COLO668 (cell line): ENCODE data around the gene FOXP1.
"Not testable (repeated sequence)": the region's sequence is repeated elsewhere in the genome, so short reads cannot be mapped to it uniquely, and the experiment has no call there.

Experiments used
- DNase-seq: peaks from one replicate; lab custom pipeline; 2025; ENCODE audit not compliant: unreplicated experiment; lab: John Stamatoyannopoulos, UW

The FOXP1 gene

DNA sequence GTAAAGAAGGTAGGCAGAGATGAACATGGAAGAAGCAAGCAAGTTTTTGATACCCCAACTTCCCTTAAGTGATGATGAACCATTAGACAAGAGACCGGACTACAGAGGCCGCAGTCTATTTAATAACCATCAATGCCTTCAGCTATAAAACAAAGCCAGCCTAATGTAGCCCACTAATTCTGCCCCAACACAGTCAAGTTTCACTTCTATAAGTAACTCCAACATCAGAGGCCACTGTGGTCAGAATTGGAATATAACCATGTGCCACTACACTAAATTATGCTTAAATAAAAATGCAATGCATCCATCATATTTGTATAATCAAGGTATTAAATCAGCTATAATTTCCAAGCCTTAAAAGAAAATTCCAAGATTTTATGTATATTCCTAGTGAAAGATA is 234.7 kb downstream of the FOXP1 start:
- DNase-seq, result no peak

GRCh38 chr3:71348001-71348632 is 235.4 kb downstream of the FOXP1 start:
- DNase-seq, result no peak

GRCh38 chr3:71346061-71346460 is 237.5 kb downstream of the FOXP1 start:
- no peak for DNase-seq

DNA sequence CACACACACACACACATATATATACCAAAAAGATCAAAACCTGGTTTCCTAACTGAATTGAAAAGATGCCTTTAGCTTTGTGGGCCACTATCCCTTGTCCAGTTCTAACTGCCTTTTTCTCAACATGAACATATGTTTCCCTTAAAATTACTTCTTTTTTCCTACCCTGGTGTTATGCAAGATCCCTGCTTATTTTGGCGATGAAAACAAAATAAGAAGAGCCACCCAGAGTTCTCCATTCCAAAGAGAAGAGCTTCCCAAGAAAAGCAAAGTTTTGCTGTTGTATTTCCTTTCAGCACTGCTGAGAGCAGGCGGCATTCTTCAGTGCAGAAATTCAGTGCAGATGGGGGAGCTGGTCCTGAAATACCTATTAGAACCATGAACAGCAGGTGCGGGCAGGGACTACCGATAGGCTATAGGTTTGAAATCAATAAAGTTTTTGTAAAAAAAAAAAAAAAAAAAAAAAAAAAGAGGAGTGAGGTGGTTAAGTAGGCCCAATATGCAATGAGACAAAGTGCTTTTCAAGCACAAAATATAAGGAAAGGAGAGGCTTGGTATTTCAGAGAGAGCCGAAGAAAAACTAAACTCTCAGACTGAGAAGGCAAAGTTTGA is 238.0 kb downstream of the FOXP1 start:
- DNase-seq, result no peak

DNA sequence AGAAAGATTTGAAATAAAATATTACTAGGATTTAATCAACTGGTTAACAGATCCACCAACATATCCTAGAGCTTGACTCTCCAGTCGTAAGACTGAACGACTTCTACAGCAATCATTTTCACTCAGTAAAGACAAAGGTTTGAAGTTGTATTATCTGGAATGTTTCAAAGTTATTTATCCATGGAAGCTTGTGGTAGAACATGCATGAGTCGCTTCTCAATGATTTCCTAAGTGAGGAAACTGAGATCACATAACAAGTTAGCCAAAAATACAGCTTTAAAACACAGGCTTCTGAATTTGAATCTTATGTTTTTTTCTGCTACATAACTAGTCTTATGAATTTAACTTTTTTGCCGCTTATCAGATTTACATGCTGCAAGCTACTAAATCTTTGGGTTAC is 241.8 kb downstream of the FOXP1 start:
- no peak for DNase-seq

DNA sequence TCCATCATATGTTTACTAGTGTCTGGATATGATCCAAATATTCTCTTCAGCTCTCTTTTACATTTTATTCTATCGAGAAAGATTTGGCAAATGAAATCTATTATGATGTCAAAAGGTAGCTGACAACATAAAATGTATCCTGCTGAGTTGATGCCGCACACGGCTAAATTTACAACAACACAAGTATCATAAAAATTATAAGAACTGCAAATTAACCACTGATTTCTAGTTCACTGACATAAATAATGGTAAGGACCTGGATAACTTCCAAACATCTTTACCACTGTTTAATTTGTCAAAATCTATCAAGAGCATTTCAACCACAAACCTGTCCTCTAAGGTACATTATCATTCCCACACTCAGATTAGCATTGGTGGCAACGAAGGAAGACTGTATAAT is 244.5 kb downstream of the FOXP1 start:
- DNase-seq, result no peak

DNA sequence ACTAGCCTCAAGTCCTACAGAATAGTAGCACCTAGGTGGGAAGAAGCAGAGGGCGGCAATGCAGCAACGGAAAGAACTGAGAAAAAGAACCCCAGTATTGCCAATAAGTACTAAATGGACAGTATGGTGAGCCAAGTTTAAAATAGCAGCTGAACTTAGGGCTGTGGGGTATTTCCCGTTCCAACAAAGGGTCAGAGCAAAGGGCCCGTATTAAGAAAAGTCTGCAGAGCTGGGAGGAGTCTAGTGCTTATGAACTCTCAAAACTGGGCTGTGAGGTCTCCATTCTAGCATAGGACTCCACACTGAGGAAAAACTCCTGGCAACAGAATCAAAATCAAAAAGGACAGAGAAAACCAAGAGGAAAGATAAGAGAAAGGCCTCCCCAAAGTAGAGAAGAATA is 250.7 kb downstream of the FOXP1 start:
- DNase-seq, result no peak

DNA sequence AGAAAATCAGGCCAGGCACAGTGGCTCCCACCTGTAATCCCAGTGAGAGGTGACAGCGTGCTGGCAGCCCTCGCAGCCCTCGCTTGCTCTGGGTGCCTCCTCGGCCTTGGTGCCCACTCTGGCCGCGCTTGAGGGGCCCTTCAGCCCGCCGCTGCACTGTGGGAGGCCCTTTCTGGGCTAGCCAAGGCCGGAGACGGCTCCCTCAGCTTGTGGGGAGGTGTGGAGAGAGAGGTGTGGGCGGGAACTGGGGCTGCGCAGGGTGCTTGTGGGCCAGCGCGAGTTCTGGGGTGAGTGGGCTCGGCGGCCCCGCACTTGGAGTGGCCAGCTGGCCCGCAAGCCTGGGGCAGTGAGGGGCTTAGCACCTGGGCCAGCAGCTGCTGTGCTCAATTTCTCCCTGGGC is 252.6 kb downstream of the FOXP1 start:
- DNase-seq, result no peak

GRCh38 chr3:71330505-71330904 is 253.0 kb downstream of the FOXP1 start:
- no peak for DNase-seq

- DNase-seq, result no peak
Measured at GRCh38 chr3:71329817-71330216, 253.7 kb downstream of the FOXP1 start.

DNA sequence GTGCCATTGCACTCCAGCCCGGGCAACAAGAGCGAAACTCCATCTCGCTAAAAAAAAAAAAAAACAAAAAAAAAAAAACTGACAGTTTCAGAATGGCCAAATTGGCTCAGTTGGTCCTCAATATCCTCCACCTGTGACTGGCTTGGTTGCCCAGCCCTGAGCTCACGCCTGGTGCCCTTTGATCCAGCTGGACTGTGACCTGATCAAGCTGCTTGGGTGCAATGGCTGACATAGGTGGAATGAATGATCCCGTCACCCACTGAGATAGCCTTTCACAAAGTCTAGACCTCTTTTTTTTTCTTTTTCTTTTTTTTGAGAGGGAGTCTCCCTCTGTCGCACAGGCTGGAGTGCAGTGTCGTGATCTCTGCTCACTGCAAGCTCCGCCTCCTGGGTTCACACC is 254.6 kb downstream of the FOXP1 start:
- no peak for DNase-seq

- DNase-seq, result no peak
Measured at GRCh38 chr3:71327936-71328335, 255.6 kb downstream of the FOXP1 start.

DNA sequence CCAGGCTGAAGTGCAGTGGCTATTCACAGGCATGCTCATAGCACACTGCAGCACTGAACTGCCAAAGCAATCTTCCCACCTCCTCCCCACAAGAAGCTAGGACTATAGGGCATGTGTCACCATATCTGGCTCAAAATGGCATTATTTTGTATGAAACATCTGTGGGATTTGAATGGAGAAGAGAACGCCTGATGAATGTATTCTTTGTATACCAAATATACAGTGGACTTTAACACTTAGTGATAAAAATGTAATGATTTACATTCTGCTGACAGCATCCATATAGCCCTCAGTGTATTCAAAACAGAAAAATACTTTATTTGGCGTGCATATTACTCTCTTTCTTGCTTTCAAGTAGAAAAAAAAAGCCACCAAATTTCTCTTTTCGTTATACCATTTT is 257.8 kb downstream of the FOXP1 start:
- DNase-seq, result no peak

DNA sequence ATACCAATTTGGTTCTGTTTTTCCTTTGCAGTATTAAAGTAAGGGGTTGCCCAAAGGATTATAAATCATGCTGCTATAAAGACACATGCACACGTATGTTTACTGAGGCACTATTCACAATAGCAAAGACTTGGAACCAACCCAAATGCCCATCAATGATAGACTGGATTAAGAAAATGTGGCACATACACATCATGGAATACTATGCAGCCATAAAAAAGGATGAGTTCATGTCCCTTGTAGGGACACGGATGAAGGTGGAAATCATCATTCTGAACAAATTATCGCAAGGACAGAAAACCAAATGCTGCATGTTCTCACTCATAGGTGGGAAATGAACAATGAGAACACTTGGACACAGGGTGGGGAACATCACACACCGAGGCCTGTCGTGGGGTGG is 259.3 kb downstream of the FOXP1 start:
- not testable (repeated sequence) for DNase-seq

DNA sequence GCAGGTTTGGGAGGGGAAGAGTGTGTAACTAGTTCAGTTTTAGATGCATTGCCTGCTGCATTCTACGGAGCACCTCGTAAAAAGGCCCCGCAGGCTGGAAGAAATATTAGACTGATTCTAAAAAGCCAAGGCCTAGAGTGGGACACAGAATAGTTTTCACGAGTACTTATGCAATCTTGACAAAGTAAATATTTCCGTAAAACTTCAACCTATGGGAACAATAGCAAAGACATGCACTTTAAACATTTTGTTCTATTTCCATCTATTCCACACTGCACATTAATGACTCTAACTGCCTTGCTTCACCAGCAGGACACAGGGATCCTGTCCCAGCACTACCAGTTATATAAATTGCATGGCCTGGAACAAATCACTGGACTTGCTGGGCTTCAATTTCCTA is 260.0 kb downstream of the FOXP1 start:
- no peak for DNase-seq

- no peak for DNase-seq
Measured at GRCh38 chr3:71322154-71322553, 261.4 kb downstream of the FOXP1 start.

GRCh38 chr3:71319771-71320170 is 263.8 kb downstream of the FOXP1 start:
- no peak for DNase-seq

DNA sequence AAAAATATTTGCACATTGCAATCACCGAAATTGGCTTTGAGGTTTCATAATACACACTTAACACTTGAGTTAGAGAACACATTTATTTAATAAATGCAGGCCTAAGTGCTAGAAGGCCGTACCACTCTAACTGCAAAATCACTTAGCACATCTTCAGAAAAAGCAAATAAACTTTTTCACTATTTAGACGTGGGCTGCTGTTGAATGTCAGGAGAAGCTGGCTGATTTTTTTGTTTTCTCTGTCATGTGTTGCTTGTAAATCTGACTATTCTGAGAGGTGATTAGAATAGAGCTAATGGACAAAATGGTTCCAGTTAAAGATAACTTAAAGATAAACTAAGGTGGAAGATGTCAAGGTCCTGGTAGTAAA is 265.1 kb downstream of the FOXP1 start:
- no peak for DNase-seq

- DNase-seq, result no peak
Measured at GRCh38 chr3:71317749-71318457, 265.6 kb downstream of the FOXP1 start.

DNA sequence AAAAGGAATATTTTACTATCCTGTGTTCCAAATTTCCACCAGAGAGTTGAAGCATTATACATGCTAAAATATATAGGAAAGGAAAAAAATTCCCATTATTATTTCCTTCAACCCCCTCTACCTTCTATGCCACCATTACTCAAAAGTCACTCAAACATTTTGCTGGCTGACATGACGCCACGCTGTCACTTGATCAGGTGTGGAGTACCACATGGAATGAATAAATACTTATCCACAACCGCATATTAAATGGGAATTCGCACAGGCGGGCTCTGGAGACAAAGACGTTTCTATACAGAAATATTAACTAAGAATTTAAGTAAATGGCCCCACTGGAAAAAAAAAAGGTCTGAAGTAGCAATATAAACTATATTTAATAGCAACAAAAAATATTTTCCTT is 266.4 kb downstream of the FOXP1 start:
- no peak for DNase-seq

GRCh38 chr3:71316066-71316777 is 267.3 kb downstream of the FOXP1 start:
- DNase-seq, result no peak

- DNase-seq, result no peak
Measured at GRCh38 chr3:71315431-71315830, 268.1 kb downstream of the FOXP1 start.
